NCI-H524 treated with DMSO at 0.1 percent for 48 hours (cell line): Measurements from ENCODE around the gene RRP1B.
"Not testable (repeated sequence)": the region's sequence is repeated elsewhere in the genome, so short reads cannot be mapped to it uniquely, and the experiment has no call there.

Experiments
- DNase-seq: peaks from one replicate; lab custom pipeline; 2025; lab: John Stamatoyannopoulos, UW

Gene RRP1B

GRCh38 chr21:43697758-43698643 is 38.6 kb downstream of the RRP1B start:
- DNase-seq = no peak

GRCh38 chr21:43699492-43699777 is 40.1 kb downstream of the RRP1B start:
- not testable (repeated sequence) for DNase-seq

GRCh38 chr21:43699933-43700599 is 40.7 kb downstream of the RRP1B start:
- DNase-seq = no peak

GRCh38 chr21:43701936-43702784 is 42.8 kb downstream of the RRP1B start:
- no peak for DNase-seq

- DNase-seq = no peak
Measured at GRCh38 chr21:43702785-43703034, 43.4 kb downstream of the RRP1B start.

- no peak for DNase-seq
Measured at GRCh38 chr21:43703035-43703880, 43.9 kb downstream of the RRP1B start.

GRCh38 chr21:43707462-43707861 is 48.1 kb downstream of the RRP1B start:
- DNase-seq = no peak

GRCh38 chr21:43708745-43709381 is 49.5 kb downstream of the RRP1B start:
- no peak for DNase-seq

- DNase-seq = no peak
Measured at GRCh38 chr21:43712268-43712942, 53.0 kb downstream of the RRP1B start.

- DNase-seq = not testable (repeated sequence)
Measured at GRCh38 chr21:43713123-43713522, 53.8 kb downstream of the RRP1B start.

GRCh38 chr21:43716376-43717165 is 57.2 kb downstream of the RRP1B start:
- no peak for DNase-seq

- DNase-seq = no peak
Measured at GRCh38 chr21:43717166-43717853, 58.0 kb downstream of the RRP1B start.

GRCh38 chr21:43717967-43718871 is 58.9 kb downstream of the RRP1B start:
- DNase-seq = no peak

GRCh38 chr21:43718872-43719747 is 59.8 kb downstream of the RRP1B start, which contains the start of gene PDXK:
Gene PDXK, plus strand, starts transcription at chr21:43719129. Its CDS starts 166 bp downstream, at chr21:43719295.
- peak; percentile 23 for DNase-seq

- no peak for DNase-seq
Measured at GRCh38 chr21:43719748-43720538, 60.6 kb downstream of the RRP1B start.

- DNase-seq = no peak
Measured at GRCh38 chr21:43720539-43721166, 61.3 kb downstream of the RRP1B start.
